OCI-M1 (cell line): ENCODE data around the gene RETN.

ENCODE experiments used
- DNase-seq: peaks from one replicate; lab custom pipeline; 2025; lab: John Stamatoyannopoulos, UW

RETN gene

DNA sequence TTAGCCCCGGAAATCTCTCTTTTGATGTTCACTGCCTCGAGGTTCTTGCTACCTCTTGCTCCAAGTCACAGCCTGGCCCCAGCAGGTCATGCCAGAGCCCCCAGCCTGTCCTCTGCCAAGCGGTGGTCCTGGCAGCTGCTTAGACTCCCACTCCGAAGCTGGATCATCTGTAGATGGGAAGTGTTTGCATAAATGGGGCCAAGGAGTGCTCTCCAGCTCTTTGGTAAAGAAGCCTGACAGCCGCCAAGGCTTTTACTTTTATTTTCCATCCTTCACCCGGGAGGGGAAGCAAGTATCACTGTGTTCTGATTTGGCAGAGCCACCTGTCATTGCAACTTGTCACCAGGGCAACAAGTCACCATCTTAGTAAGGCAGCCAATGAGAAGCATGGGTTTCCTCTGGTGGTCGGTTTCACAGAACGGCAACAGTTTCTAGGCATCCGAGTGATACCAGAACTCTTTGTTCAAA lies 10.6 kb upstream of the RETN start:
- no peak for DNase-seq

DNA sequence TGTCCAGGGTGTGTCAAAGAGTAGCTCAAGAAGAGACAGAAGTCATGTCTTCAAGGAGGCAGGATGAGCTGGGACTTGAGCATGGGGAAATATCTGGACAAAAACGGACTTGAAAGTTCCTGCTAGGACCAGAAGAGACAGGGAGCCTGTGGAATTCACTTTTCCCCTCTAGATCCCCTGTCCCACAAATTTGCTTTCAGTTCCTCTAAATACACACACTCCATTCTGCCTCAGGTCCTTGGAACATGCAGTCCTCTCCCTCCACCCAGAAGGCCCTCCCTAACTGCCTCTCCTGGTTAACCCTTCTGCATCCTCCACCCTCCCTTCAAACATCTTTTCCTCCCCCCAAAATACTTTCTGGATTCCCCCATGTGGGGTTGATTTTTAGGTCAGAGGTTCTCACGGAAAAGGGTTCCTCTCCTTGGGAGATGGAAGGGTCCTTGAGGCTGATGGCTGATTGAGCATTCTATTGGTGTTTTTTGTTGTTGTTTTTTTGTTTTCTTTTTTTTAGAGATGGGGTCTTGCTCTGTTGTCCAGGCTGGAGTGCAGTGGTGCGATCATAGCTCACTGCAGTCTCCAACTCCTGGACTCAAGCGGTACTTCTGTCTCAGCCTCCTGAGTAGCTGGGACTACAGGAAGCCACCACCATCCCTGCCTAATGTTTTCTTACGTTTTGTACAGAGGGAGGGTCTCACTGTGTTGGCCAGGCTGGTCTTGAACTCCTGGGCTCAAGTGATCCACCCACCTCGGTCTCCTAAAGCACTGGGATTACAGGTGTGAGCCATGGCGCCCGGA lies 6.9 kb upstream of the RETN start:
- no peak for DNase-seq

DNA sequence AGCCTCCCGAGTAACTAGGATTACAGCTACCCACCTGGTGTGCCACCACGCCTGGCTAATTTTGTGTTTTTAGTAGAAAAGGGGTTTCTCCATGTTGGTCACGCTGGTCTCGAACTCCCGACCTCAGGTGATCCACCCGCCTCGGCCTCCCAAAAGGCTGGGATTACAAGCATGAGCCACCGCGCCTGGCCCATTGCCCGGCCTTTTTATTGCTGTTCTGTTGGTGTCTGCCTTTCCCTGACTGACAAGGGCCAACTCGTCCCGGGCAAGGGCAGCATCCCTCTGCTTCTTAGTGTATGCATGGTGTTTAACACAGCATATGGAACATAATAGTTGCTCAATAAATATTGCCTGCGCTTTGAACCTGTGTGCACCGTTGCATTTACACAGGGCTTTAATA lies 6.2 kb upstream of the RETN start:
- DNase-seq: no peak

DNA sequence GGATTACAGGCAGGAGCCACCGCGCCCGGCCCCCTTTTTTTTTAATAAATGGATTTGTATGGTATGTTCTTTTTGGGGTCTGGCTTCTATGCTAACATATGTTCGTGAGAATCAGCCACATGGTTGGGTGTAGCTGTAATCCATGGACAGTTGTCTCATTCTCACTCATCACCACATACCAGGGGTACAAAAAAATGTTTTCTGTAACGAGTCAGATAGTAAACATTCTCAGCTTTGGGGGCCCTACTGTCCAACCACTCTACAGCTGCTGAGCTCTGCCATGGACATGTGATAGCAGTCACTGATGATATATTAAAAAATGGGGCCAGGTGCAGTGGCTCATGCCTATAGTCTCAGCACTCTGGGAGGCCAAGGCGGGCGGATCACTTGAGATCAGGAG lies 5.1 kb upstream of the RETN start:
- DNase-seq: no peak

DNA sequence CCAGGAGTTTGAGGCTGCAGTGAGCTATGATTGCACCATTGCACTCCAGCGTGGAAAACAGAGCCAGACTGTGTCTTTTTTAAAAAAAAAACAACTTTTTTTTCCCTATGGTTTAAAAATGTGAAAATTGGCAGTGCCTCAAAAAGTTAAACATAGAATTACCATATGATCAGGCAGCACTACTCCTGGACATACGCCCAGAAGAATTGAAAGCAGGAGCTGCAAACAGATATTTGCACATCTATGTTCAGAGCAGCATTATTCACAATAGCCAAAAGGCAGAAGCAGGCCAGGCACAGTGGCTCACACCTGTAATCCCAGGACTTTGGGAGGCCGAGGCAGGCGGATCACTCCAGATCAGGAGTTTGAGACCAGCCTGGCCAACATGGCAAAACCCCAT lies 3.8 kb upstream of the RETN start:
- no peak for DNase-seq

DNA sequence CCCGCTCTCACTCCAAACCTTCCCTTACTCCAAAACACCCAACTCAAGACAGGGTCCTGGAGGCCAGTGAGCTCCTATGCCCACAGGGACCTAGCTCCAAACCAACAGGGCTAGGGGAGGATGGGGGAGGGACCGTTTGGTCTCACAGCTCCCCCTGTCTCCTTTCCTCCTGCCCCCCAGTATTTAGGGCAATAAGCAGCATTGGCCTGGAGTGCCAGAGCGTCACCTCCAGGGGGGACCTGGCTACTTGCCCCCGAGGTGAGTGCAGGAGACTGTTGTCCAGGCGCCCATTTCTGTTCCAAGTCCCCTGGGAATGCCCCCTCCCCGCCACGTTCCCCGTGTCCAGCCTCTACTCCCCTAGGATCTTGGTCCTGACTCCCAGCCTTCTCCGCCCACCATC lies 792 bp downstream of the RETN start:
- DNase-seq: no peak

DNA sequence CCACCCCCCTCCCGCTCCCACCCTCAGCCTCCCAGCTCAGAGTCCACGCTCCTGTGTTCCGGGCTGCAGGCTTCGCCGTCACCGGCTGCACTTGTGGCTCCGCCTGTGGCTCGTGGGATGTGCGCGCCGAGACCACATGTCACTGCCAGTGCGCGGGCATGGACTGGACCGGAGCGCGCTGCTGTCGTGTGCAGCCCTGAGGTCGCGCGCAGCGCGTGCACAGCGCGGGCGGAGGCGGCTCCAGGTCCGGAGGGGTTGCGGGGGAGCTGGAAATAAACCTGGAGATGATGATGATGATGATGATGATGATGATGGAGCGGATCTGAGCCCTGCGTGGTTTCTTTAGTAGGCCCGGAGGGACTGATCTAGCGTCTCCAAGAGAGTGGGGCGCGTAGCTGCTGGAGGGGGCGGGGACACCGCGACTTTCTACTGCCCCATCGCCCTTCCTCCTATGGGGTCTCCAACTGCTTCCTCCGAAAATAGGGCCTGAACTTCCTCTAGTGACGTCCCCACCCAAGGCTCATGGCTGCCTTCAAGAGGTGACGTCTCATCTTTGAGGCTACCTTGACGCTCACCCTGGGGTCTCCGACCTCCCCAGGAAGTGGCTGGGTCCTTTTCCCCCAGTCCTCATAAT lies 1.4 kb downstream of the RETN start:
- DNase-seq: no peak

DNA sequence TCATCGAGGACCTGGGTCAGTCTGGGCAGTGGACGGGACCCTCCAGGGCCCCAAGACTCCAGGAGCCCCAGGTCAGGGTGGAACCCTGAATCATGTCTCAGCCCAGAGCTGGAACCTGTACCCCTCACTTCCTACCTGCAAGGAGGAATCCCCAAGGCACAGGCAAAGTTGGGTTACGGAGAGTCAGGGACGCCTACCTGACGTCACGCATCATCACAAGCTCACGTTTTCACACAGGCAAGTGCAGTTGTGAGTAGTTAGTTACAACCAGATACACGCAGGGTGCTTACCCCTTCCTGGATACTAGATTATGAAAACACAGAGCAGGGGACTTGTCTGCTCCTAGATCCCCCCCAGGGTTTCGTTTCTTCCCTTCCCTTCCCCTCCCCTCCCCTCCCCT lies 1.9 kb downstream of the RETN start:
- no peak for DNase-seq

GRCh38 chr19:7672522-7672921 lies 3.7 kb downstream of the RETN start:
- no peak for DNase-seq

- DNase-seq: peak; percentile 94
Observed at GRCh38 chr19:7674010-7675005, 5.5 kb downstream of the RETN start.

GRCh38 chr19:7676376-7676775 lies 7.5 kb downstream of the RETN start:
- peak; percentile 42 for DNase-seq

- no peak for DNase-seq
Observed at GRCh38 chr19:7676854-7677253, 8.0 kb downstream of the RETN start, which contains the start of gene MCEMP1. Gene MCEMP1 (plus strand): TSS chr19:7677090. CDS start chr19:7677121, 31 bp downstream.

- DNase-seq: no peak
Observed at GRCh38 chr19:7677669-7678311, 8.9 kb downstream of the RETN start.

GRCh38 chr19:7678971-7679751 lies 10.3 kb downstream of the RETN start:
- DNase-seq: peak; percentile 82

DNA sequence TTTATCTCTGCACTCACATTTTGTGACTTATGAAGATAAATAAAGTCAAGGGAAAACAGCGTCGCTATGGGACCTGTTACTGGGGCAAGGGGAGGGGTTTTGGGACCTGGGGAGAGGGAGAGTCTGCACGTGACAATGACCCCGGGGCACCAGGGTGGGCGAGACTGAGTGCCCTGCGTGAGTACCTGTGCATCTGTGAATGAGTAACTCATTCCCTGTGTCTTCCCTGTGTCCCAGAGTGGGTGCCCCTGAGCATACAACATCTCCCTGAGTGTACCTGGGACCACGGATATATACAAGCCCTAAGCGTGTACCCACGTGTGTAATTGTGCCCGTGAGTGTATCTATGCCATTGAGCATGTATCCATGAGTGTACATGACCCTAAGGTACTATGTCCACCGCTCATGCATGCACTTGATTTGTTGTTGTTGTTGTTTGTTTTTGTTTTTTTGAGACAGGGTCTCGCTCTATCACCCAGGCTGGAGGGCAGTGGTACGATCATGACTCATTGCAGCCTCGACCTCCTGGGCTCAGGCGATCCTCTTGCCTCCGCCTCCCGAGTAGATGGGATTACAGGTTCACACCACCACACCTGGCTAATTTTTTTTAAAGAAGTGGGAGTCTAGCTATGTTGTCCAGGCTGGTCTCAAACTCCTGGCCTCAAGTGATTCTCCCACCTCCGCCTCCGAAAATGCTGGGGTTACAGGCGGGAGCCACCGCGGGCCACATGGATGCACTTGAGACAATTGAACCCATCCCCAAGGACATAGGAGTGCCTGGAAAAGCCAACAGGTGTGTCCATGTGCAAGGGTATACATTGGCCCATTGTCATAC lies 11.1 kb downstream of the RETN start:
- DNase-seq: no peak

DNA sequence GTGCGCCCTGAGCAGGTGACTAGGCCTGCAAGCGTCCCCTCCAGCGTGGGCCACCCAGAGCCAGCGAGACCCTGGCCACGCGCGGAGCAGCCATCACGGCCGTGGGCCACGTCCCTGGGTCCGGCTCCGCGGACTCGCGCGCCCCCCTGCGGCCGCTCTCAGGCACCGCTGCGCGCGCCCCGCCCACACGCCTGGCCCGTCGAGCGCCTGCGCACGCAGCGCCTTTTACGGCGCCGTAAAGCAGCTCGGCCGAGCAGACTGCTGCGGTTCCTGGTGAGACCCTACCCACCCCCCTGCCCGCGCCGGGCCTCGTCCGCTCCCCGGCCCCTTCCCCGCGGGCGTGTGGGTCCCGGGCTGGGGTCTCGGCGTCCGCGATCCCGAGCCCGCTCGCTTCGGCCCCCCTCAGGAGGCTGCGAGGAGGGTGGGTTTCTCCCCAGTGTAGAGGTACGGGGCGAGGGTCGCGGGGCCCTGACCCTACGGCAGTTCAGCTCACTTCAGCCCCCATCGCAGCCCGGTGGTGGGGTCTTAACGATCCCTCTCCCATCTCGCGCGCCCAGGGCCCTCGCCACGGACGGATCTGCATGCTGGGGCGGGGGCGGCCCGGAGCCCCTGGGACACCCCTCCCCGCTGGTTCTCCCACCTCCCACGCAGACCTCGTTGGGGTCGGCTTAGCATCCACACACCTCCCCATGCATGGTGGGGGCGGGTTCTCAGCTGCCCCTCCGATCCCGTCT lies 11.9 kb downstream of the RETN start, which contains the start of gene TRAPPC5:
Gene TRAPPC5 (plus strand): TSS at position 228 of the 734 bp plus-strand sequence. CDS start 1,421 bp downstream, outside the sequence.
- DNase-seq: peak; percentile 96

DNA sequence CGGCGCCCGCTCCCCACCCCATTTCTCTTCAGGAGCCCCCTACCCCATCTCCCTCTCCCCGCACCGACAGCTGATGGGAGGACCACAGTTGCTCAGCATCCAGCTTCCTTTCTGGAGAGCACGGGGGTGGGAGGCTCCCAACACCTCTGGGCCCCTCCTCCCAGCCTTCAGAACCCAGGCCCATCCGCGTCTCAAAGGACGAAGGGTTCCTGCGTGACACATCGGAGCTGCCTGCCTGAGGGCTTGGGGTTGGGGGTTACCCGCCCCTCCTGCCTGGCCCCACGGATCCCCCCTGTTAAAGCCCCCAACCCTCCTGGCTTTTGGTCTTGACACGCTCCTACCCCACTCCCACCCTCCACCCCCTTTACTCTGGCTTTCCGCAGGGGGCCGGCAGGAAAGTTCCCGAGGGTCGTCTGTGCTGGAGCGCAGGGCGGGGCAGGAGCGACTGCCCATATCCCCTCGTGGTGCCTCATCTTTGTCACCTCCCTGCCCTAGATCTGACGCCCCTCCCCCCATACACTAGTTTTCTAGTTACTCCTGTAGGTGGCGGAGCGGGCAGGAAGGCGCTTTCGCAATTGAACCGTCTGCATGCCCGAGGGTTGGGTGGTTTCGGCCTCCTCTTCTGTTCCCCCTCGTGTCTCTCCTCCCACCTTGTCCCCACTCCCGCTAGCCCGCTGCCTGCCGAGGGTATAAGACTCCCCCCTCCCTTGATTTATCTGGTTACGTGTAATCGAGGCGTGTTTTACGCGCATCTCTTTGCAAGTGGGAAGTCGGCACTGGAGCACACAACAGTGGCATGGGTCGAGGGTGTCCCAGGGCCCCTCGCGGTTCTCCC lies 12.7 kb downstream of the RETN start:
- peak; percentile 96 for DNase-seq

DNA sequence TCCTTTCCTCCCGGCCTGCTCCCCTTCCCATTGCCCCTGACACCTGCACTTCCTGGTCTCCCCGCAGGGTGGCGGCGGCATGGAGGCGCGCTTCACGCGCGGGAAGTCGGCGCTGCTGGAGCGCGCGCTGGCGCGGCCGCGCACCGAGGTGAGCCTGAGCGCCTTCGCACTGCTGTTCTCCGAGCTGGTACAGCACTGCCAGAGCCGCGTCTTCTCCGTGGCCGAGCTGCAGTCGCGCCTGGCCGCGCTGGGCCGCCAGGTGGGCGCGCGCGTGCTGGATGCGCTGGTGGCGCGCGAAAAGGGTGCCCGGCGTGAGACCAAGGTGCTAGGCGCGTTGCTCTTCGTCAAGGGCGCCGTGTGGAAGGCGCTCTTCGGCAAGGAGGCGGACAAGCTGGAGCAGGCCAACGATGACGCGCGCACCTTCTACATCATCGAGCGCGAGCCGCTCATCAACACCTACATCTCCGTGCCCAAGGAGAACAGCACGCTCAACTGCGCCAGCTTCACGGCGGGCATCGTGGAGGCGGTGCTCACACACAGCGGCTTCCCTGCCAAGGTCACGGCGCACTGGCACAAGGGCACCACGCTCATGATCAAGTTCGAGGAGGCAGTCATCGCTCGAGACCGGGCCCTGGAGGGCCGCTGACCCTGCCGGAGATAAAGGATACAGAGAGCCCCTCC lies 13.5 kb downstream of the RETN start:
- DNase-seq: no peak
